NCI-H748 treated with DMSO at 0.1 percent for 48 hours (cell line): ENCODE results near the gene SIGMAR1.

Experiments used
- DNase-seq: peaks from one replicate; lab custom pipeline; 2025; lab: John Stamatoyannopoulos, UW

The SIGMAR1 gene

DNA sequence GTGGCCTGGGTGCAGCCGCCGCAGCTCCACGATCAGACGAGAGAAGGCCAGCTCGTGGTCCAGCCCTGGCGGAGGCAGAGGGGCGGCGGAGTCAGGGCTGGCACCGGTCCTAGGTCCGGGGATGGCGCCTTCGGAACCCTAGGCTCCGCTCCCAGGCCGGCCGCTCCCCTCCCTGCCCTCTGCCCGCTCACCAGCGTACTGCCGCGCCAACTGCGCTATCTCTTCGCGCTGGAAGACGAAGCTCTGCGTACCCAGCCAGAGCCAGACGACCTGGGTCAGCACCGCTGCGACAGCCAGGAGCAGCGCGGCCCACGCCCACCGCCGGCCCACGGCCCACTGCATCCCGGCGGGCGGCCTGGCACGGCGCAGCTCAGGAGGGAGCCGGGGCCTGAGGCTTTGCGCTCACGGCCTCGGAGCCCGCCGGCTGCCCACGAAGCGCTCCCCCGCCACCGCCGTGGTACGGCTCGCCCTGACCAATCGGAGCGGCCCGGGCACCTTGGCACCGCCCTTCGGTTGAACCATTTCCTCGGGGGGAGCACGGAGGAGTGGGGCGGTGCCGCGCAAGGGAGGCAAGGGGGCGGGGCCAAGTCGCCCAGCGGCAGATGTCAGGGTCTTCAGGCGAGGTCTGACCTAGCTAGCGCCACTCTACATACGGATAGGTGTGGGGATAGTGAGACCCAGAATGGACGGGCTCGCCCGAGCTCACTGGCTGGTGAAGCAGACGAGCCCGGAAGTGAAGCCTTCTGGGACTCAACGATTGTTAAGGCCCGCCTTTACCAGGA is at the start of gene SIGMAR1:
Gene SIGMAR1 (minus strand): TSS at position 432 of the 782 bp plus-strand sequence. CDS start 90 bp downstream, at position 342.
- DNase-seq, result peak; percentile 66

DNA sequence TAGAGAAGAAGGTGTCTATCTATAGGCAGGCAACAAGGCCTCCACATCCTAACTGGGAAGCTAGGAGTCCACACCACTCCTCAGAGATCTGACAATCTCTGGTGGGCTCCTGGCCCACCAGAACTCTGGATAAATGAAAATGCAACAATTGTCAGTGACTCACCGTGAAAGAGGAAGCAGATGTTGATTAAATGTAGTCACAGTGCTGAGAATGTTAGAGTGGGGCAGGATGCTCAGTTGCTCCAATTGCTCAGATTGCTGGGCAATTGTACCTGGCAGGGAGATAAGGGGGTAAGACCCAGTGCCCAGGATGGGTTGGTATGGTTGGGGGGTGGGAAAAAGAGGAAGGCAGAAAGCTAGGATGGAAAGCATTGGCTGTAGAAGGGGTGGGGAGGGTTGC is 49.1 kb upstream of the SIGMAR1 start:
- DNase-seq, result no peak

DNA sequence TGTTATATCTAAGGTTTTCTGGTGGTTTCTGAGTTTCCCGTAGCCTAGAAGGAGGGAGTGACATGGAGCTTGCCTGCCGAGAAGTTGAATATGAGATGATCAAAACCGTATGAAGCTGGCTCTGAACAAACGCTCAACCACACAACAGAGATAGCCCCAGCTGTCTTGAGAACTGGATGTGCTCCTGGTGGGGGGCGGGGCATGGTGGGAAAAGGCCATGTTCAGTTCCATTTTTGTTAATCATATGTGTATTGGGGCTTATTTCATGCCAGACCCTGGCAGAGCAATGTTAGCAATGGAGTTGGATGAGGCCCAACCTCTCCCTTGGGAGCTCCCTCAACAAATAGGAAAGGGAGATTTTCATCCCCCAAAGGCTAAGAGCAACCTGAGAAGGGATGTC is 48.6 kb upstream of the SIGMAR1 start:
- no peak for DNase-seq

DNA sequence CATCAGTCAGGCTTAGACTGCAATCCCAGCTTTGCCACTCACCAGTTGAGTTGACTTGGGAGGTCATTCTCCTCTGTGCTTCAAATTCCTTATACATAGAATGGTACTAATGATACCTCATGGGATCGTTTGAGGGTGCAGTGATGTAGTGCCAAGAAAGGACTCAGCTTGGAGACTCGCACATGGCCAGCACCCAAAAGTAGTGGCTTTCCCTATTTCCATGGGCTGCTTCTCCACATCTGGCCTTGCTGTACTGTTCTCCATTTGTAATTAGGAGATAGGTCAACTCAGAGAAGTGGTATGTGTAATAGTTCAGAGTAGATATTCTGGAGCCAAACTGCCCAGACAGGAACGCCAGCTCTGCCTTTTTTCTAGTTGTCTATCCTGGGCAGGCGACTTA is 48.0 kb upstream of the SIGMAR1 start:
- no peak for DNase-seq

DNA sequence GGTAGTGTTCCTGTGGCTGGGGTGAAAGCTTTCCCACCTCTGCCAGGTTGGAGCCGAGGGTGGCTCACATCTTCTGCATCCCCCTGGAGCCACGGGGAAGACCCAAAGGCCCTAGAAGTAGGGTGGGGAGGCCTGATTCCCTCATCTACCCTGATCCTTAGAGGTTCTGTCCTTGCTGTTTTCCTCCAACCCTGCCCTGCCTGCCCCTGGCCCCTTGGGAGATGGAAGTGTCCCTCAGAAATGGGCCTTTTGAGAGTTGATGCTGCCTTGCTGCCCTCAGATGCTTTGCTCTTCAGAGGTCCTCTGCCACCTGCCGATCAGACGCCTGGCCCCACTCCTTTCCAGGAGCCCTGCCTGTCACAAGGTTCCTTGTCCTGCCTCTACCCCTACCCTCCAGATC is 47.2 kb upstream of the SIGMAR1 start:
- no peak for DNase-seq

DNA sequence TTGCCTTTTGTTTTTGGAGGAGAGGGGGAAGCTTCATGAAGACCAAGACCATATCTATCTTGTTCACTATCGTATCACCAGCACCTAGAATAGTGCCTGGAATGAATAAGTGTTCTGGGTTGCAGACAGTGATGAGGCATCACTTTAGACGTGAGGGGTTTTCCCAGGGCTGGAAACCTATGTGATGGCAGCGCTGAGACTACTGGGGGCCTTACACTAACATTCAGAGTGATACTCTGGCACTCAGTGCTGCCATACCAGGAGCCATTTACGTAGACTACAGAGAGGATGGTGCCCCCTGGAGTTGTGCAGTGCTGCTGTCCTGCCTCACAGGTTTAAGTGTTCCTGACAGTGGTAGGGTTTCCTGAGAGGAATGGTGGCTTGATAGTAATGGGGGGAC is 46.6 kb upstream of the SIGMAR1 start:
- DNase-seq, result no peak

DNA sequence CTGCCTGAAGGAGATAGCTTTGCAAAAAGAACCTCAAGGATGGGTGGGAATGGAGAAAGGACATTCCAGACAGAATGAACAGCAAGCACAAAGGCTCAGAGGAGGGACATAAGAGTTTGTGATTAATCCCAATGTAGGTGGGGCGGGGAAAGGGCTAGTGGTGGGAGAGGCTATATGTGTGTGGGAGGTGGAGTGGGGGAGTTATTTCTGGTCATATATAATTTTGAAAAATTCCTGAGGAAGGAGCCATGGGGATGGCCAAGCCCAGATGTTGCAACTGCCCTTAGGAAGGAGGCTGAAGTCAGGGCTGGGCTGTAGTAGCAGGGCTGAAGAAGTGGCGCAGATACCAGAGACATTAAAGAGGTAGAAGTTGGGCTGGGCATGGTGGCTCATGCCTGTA is 38.3 kb upstream of the SIGMAR1 start:
- no peak for DNase-seq

DNA sequence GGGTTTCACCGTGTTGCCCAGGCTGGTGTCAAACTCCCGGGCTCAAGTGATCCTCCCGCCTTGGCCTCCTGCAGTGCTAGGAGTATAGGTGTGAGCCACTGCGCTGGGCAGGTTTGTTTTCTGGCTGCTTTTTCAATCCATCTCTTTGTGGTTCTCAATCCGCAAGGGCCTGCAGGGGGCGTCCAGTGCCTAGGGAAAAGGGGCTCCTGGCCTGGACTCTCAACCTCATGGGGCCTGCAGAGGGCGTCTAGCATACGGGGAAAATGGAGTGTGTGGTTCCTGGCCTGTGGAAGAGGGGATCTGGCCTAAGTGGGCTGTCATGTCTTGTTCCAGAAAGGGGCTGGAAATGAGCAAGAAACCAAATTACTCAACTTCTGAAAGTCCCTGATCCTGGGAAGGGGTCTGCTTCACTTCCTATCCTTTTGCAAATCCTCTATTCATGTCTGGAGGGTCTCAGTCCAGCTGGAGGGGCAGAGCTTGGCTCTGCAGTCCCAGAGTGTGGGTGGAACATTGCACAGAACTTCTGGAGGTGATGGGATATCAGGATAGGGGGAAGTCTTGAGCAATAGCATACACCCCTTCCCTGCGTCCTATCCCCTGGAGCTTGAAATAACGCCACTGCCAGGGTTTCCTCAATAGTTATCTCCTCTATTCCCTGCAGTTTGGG is 37.6 kb upstream of the SIGMAR1 start:
- DNase-seq, result peak; percentile 60

DNA sequence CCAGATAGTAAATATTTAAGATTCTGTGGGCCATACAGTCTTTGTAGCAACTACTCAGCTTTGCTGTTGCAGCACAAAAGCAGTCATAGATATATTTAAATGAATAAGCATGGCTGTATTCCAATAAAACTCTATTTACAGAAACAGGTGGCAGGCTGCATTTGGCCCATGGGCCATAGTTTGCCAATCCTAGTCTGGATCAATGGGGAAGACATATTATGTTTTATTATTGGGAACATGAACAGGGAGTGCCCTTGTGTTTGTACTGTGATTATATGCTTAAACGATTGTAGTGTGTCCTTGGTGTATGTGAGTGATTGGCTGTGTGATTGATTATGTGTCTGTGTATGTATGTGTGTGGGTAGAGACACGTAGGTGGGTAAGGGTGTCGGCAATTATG is 36.9 kb upstream of the SIGMAR1 start:
- DNase-seq, result no peak

DNA sequence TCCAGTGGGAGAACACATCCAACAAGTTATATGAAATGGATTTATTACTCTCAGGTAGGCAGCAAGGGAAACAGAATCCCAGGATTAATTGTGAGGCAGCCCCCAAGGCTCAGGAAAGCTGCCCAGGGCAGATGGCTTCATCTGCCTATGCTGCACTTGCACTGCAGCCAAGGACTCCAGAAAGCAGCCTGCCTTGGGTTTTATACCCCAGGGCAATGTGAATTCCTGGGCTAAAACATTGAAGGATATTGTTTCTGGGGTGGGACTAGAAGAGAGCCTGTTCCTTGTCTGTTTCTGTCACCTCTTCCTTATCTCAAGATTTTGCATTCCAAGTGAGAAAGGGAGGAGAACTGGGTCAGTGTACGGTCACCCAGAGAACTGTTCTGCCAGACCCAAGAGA is 33.7 kb upstream of the SIGMAR1 start:
- no peak for DNase-seq

DNA sequence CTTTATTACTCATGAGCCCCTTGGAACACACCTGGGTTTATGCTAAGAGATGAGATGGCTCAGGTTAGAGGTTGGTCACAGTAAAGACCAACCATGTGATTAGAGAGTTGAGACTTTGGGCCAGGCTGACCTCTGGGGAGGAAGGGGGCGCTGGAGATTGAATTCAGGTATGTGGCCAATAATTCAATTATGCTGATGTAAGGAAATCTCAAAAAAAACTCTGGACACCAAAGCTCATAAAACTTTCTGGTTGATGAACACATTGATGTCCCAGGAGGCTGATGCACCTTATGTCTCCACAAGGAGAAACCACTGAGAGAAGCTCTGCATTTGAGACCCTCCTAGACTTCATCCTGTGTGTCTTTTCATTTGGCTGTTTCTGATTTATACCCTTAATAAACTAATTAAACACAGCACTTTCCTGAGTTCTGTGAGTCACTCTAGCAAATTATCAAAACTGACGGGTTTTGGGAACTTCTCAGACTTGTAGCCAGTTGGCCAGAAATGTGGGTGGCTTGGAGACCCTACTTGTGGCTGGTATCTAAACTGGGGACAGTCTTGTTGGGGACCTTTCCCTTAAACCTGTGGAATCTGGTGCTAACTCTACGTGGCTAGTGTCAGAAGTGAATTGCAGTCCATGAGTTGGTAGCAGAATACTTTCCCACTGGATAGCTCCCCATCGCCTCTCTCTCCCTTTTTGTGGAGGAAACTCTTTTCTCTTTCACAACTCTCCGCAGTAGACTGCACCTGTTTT is 32.4 kb upstream of the SIGMAR1 start:
- DNase-seq, result no peak

DNA sequence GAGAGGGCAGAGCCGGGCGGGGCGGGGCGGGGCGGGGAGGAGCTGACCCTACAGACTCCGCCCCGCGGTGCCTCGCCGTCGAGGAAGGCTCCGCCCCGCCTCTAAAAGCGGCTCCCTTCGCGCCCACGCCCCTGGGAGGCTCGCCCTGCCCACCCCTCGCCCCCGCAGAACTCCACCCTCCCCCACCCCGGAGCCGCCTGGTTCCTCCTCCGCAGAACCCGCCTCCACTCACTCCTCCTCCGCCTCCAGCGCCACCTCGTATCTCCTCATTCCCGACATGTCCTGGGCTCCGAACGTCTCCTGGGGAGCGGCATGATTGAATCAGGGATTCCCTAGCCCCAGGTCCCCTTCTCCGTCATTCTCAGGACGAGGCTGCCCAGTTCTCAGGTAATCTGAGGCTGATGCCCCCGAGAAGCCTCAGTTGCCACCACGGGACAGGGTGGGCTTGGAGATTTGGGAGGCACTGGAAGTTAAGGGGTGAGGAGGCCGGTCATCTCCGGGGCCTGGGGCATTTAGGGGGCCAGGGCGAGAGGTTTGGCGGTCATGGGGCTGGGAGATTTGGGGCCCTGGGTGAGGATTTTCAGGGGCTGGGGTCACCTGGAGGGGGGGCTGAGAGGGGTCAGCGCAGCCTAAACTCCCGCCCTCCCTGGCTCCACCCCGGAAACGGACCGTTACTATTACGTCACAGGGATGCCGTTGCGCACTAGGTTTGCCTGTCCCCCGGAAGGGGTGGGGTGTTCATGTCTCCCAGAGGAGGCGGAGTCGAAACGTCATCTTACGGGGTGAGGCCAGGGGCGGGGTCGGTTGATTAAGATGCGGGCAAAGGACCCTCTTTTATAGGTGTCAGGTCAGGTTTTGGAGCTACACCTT is 28.0 kb upstream of the SIGMAR1 start:
- peak; percentile 90 for DNase-seq

DNA sequence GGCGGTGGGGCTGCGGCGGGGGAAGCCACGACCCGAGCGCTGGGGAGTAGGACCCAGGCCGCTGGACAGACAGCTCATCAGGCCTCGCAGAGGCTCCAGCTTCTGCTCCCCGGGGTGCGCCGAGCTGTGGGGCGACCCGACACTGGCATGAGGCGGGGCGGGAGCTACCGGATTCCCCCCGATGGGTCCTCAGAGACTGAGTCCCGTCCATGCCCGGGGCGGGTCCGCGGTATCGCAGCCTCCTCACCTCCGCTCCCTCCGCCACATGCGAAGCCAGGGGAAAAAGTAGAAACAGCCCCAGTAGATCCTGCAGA is 27.4 kb upstream of the SIGMAR1 start:
- no peak for DNase-seq

DNA sequence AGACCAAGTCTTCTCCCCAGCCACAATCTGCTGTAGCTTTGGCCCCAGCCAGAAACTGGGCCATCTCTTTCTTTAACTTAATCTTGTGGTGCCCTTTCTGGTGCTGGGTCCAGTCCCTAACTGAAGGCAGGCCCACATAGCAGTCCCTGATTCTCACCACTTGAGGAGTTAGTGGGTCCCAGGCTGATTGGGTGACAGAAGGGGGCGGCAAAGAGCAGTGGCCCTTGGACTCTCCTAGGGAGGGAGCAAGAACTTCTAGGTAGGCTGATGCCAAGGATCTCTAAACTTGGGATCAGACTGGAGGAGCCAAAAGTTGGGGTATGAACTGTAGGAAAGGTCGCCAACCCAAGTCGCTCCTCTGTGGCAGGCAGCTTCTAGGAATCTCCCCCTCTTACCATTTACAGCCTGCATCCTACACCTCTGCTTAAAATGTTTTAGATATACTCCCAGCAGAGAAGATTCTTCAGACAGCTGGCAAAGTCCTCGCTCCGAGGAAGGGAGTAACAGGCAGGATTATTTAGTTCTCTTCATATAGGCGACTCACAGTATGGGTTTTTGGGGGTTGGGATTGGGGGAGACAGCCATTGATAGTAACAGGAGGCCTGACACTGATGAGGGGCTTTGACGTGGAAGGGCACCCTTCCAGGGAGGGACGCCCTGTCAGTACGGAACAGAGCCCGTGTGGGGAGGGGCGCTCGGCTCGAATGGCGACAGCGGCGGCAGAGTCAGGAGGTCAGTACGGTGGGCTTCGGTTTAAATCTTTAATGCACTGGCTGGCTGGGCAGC is 26.9 kb upstream of the SIGMAR1 start:
- DNase-seq, result peak; percentile 23

DNA sequence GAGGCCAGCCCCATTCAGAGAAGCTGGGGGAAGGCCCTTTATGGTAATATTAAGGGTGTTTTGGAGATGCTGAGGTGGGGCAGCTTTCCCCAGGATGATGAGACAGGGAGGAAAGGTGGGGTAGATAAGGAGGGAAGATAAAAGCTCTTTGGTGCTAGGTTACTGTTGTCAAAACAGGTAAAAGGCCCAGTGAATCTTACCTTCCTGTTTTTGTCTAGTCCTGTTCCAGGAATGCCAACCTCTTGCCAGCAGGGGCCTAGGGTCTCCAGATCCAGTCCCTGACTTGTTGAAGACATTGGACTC is 25.7 kb upstream of the SIGMAR1 start:
- DNase-seq, result no peak

DNA sequence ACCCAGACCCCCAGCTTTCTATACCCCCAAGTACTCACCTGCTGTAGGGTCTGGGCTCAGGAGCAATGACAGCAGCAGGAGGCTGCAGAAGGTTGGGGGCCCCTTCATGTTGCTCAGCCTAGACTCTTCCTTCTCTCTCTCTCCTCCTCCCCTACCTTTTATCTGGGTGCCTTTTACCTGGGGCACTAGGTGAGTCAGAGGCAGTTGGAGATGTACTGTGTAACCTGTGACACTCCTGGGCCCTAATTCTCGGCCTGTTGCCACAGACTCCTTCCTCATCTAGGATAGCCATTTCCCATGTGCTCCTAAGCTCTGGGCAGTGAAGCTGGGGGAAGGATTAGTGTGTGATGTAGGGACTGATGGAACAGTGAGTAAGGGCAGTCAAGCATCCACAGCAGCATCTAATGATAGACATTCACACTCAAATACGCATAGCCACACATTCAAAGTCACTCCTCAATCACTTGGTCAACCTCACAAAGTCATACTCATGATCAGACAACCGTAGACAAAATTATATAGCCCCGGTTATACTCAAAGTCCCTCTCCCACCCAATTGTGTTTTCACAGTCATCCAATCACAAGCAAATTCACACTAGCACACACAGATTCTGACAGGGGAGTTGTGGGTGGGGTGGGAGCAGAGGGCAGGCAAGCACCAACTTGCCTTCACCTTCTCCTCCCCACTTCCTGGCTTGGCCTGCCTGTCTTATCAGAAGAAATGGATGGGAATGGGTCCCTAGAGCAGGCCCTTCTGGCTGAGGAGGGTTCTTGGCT is 25.1 kb upstream of the SIGMAR1 start, which contains the start of gene CCL27:
Gene CCL27 (minus strand): TSS at position 132 of the 777 bp plus-strand sequence. CDS start 24 bp downstream, at position 108.
- no peak for DNase-seq

DNA sequence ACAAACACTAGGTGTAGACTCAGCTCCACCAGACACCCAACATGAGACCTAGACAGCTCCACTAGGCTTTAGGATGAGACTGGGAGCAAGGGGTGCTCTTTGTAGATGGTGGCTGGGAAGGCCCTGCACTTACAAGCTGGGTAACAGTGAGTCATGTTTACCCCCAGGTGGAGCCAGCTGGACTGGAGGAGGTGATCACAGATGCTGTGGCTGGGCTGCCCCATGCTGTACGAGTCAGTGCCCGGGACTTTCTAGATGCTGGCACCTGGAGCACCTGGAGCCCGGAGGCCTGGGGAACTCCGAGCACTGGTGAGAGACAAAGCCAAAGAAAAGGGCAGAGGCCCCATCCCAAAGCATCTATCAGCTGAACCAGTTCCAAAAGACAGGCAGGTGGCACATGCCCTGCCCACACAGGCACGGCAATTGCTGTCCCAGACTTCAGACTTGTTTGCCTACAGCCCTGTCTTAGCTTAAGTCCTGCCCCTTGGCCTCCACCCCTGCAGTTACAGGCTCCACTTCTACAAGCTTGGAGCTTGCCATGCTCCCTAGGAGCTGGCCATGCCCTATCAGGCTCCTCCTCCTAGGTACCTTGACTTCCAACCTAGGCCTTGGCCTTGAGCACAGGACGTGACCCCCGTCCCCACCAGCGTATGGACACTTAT is 22.1 kb upstream of the SIGMAR1 start:
- no peak for DNase-seq

DNA sequence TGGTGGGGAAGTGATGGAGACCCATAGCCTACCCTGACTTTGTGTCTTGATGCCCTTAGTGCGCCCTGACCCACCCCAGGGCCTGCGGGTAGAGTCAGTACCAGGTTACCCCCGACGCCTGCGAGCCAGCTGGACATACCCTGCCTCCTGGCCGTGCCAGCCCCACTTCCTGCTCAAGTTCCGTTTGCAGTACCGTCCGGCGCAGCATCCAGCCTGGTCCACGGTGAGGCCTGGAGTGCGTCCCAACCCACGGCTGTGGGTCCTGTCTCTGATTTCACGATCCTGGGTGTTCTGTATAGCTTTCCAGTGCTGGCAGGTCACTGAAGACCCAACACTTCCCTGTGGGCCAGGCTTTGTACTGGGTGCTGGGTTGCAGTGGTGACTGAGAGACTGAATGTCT is 20.9 kb upstream of the SIGMAR1 start:
- DNase-seq, result no peak

DNA sequence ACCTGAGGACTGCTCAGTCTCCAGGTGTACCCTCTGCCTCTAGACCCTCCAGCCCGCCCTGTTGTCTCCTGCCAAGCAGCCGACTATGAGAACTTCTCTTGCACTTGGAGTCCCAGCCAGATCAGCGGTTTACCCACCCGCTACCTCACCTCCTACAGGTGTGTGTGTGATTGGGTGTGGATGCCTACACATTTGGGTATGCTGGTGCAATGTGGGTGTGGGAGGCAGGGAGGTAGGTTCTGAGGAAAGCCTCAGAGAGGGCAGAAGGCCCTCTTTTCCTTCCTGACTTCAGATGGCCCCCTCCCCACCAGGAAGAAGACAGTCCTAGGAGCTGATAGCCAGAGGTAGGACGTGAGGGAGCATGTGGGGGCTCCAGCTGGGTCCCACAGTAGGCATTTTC is 19.4 kb upstream of the SIGMAR1 start:
- no peak for DNase-seq

DNA sequence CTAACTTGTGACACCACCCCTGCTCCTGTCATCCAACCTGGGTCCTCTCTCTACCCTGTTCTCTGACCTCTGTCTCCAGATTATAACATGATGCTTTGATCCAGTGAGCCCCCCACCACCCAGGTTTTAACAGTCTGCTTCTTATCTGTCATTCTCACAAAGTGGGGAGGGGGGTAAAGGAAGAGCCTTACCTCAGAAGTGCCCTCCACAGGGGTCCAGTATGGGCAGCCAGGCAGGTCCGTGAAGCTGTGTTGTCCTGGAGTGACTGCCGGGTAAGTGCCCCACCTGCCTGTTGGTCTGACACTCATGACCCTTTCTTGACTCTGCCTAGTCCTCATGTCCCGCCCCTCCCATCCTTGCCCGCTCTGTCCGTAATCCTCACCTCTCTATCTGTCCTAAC is 17.8 kb upstream of the SIGMAR1 start:
- no peak for DNase-seq
